GM21786 (cell line): ENCODE measurements around the gene C12orf60.

Experiments used
- ATAC-seq: cut with Tn5 transposase; IDR thresholded peaks from one replicate; pipeline ENCODE4 v1.9.1; 2021; ENCODE audit not compliant: unreplicated experiment

The C12orf60 gene

GRCh38 chr12:14776236-14776961 is 27.1 kb upstream of the C12orf60 start:
- no peak for ATAC-seq

GRCh38 chr12:14777271-14777670 is 26.2 kb upstream of the C12orf60 start:
- ATAC-seq, result no peak

- ATAC-seq, result no peak
Measured at GRCh38 chr12:14779834-14780233, 23.6 kb upstream of the C12orf60 start.

GRCh38 chr12:14780859-14781258 is 22.6 kb upstream of the C12orf60 start:
- no peak for ATAC-seq

- ATAC-seq, result no peak
Measured at GRCh38 chr12:14781563-14781962, 21.9 kb upstream of the C12orf60 start.

- ATAC-seq, result no peak
Measured at GRCh38 chr12:14782756-14783155, 20.7 kb upstream of the C12orf60 start.

GRCh38 chr12:14784471-14784870 is 19.0 kb upstream of the C12orf60 start:
- no peak for ATAC-seq

- ATAC-seq, result no peak
Measured at GRCh38 chr12:14785568-14785967, 17.9 kb upstream of the C12orf60 start.

GRCh38 chr12:14795028-14795448 is 8.4 kb upstream of the C12orf60 start:
- peak; percentile 52 for ATAC-seq

- ATAC-seq, result no peak
Measured at GRCh38 chr12:14802247-14802646, 1.2 kb upstream of the C12orf60 start.

- ATAC-seq, result no peak
Measured at GRCh38 chr12:14802721-14803010, 804 bp upstream of the C12orf60 start.

- peak; percentile 16 for ATAC-seq
Measured at GRCh38 chr12:14803830-14804160, 325 bp downstream of the C12orf60 start.

- no peak for ATAC-seq
Measured at GRCh38 chr12:14810167-14810952, 6.9 kb downstream of the C12orf60 start.

GRCh38 chr12:14810953-14811483 is 7.5 kb downstream of the C12orf60 start:
- ATAC-seq, result no peak

GRCh38 chr12:14811486-14811885 is 8.0 kb downstream of the C12orf60 start:
- ATAC-seq, result no peak

GRCh38 chr12:14814014-14814413 is 10.5 kb downstream of the C12orf60 start, which contains the start of gene SMCO3:
TSS of gene SMCO3 (minus strand) at chr12:14814182. CDS start at chr12:14806680, 7,502 bp downstream.
- ATAC-seq, result no peak

GRCh38 chr12:14824012-14824634 is 20.7 kb downstream of the C12orf60 start:
- no peak for ATAC-seq

- no peak for ATAC-seq
Measured at GRCh38 chr12:14825256-14825655, 21.8 kb downstream of the C12orf60 start.

- no peak for ATAC-seq
Measured at GRCh38 chr12:14826491-14826890, 23.0 kb downstream of the C12orf60 start.

GRCh38 chr12:14827043-14827442 is 23.6 kb downstream of the C12orf60 start:
- ATAC-seq, result no peak

GRCh38 chr12:14828892-14829291 is 25.4 kb downstream of the C12orf60 start:
- ATAC-seq, result no peak

GRCh38 chr12:14833336-14833735 is 29.9 kb downstream of the C12orf60 start:
- no peak for ATAC-seq
